GM18526 (cell line): ENCODE data around the gene RIOX2.

Experiments
- POLR2A ChIP-seq: IDR thresholded peaks from 3 replicates; pipeline ENCODE4 v1.6.1; 2011; ENCODE audit not compliant: insufficient read length; ENCODE audit errors: extremely low read depth

RIOX2 gene

DNA sequence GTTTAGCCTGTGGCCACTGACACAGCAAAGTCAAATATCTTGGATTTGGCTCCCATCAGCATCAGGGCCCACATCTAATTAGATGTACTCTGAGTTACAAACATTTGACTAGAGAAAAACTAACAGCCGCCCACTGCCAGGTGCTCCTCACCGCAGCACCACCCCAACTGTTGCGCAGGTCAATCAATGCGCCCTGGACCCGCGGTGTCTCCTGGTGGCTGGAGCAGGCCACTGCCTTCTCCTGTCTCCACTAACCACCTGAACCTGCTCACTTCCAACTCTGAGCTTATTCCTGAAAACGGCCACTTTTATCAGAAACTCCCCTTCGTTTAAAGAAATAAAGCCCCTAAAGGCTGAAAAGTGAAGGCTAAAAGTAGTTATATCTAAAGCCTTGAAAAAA is 4.3 kb downstream of the RIOX2 start:
- TF ChIP-seq POLR2A: no peak

GRCh38 chr3:97960993-97961766 is 11.1 kb downstream of the RIOX2 start:
- TF ChIP-seq POLR2A: no peak

DNA sequence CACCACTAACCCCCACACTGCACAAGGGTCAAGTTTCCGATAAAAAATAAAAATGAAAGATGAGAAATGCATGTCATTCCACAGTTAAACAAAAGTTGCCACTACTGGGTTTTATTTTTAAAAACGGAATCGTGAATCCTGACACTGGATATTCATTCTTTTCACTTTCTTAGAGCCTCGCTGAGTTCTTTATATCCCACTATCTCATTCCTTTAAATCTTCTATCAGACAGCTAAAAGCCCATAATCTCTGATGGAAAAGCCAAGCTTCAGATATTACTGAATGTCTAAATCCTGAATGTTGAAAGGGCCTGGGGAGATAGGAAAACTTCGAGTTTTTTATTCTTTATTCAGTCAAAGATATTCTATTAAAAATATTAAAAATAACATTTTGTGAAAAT is 11.7 kb downstream of the RIOX2 start:
- TF ChIP-seq POLR2A: no peak

- TF ChIP-seq POLR2A: no peak
Measured at GRCh38 chr3:97959872-97960271, 12.4 kb downstream of the RIOX2 start.

DNA sequence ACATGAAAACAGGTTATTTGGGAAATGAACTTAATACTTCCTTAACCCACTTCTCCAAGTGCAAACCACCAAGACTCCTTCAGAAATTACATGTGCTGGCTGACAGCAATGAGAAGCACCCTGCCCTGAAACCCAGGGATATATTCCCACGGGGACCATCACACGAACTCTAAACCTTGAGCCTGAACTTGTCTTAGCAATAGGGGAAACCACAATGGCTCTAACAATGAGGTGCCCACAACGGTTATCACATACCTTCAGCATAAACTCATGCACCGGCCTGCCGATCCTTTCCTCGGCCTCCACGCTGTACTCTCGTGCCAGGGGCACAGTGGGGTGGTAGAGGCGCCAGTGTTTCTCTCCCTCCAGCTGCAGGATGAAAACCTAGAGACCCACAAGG is 13.4 kb downstream of the RIOX2 start:
- TF ChIP-seq POLR2A: no peak

DNA sequence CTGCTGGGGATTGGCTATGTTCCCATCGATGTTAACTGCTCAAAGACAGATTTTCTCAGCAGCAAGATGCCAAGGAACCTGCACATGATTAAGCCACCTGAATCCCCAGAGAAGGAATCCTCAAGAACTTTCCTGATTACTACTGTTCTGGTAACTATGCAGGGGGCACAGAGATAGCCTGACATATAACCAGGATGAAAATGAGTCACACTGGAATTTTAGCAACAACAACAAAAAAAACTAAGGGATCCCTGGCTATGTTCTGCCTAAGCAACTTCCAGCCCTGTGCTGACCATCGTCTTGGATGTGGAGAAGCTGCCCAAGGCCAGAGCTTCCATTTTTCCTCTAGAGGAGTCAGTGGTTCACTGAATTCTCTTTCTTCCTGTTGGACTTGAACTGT is 13.8 kb downstream of the RIOX2 start:
- TF ChIP-seq POLR2A: no peak

- no peak for TF ChIP-seq POLR2A
Measured at GRCh38 chr3:97957617-97958311, 14.5 kb downstream of the RIOX2 start.

DNA sequence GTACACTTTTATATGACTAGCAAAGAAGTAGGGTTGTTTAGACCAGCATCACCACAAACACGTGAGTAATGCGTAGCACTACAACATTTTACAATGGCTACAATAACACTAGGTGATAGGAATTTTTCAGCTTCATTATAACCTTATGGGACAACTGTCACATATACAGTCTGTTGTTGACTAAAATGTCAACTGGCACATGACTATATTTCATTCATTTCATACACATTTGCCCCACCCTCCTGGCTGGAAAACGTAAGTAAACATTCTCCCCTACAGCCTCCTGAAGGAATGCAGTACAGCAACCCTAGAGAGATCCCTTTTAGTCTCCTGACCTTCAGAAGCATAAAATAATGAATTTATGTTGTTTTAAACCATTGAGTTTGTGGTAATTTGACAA is 16.2 kb downstream of the RIOX2 start:
- no peak for TF ChIP-seq POLR2A

DNA sequence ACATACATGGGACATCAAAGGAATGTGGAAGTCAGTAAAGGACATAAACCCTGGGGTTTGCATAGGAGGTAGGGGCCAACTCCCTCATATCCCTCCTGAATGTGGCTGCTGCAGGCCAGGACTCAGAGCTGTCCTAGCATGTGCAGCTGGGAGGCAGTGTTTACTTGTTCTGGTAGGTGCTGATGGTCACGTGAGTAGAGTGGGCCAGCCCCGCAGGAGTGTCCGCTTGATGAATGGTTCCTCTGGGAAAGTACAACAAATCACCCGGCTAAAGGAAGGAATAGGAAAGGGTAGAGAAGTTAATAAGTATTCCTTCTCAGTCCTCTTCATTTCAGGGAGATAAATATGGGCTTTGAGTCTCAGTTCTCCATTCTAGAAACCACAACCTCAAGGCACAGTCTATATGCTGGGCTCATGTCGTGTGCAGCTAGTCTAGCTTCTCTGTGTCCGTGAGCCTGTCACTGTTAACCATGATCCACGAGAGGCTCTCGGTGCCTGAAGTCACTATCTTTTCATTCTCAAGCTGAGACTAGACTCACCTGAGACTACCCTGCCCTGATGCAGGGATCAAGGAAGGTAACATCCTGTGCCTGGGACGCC is 17.9 kb downstream of the RIOX2 start:
- TF ChIP-seq POLR2A: no peak

- TF ChIP-seq POLR2A: no peak
Measured at GRCh38 chr3:97952872-97953271, 19.4 kb downstream of the RIOX2 start.

GRCh38 chr3:97952280-97952679 is 20.0 kb downstream of the RIOX2 start:
- TF ChIP-seq POLR2A: no peak

DNA sequence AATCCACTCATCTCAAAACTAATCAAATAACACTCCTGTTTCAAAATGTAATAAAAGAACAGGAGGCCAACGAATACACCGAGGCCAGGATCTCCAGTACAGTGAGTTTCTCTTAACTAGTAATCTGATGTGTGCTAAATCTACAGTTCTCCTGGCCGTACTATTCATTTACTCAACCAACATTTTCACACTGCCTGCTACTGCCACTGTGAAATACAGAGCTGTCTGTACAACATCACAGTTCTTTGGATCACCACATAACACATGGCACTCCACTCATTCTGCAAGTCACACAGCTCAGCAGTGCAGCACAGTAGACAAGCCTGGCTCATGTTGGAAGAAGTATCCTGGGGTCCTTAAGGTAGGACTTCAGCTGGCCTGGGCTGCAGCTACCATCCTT is 21.9 kb downstream of the RIOX2 start:
- TF ChIP-seq POLR2A: no peak

GRCh38 chr3:97949743-97950142 is 22.5 kb downstream of the RIOX2 start:
- no peak for TF ChIP-seq POLR2A

DNA sequence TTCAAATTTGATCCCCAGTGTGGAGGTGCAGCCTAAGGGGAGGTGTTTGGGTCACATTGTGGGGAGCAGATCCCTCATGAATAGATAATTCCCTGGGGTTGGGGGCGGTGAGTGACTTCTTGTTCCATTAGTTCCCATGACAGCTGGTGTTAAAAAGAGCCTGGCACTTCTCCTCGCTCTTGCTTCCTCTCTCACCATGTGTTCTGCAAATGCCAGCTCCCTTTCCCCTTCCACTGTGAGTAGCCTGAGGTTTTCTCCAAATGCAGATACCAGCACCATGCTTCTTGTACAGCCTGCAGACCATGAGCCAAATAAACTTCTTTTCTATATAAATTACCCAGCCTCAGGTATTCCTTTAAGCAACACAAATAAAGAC is 23.1 kb downstream of the RIOX2 start:
- no peak for TF ChIP-seq POLR2A

- no peak for TF ChIP-seq POLR2A
Measured at GRCh38 chr3:97948351-97949109, 23.7 kb downstream of the RIOX2 start.
